HepG2 (cell line): ENCODE results near the gene LRRC39. TPM values are rescaled to one million over a fixed set of nuclear protein-coding genes. Genes with fewer than 3 reads are reported as not detected.

Source experiments
- ATAC-seq: fragments of 200-7000 bp; cut with Tn5 transposase; 3 replicates; pipeline ENCODE4 v1.9.1; 2020; ENCODE audit warnings: mild to moderate bottlenecking, moderate library complexity
- BruUV-seq: library from RNA; stranded (reverse); fragments of 400-500 nt; replicated peaks from 2 replicates; lab custom pipeline; 2021; lab: Mats Ljungman, UMichigan
- CTCF ChIA-PET: fragments of 300-600 bp; formaldehyde crosslinking; extraction: SDS; loops from one replicate; lab custom pipeline; 2021; ENCODE audit warnings: low total read pairs, inconsistent platforms, low intra/inter-chr PET ratio; lab: Yijun Ruan, JAX
- POLR2A ChIA-PET: fragments of 350-600 bp; sonication (Branson Sonifier 250); formaldehyde crosslinking; loops from one replicate; lab custom pipeline; 2020; ENCODE audit warnings: antibody characterized with exemption, inconsistent platforms; lab: Yijun Ruan, JAX
- DNase-seq: peaks from one replicate; pipeline ENCODE4 v3.0.0-alpha.2; 2015; ENCODE audit warnings: low spot score
- FAIRE-seq: peaks from 3 replicates; lab custom pipeline; 2011; peaks lifted over from hg19 to GRCh38; lab: Jason Lieb, UNC
- H2AFZ ChIP-seq: one replicate; pipeline ENCODE4 v1.6.1; 2011; ENCODE audit warnings: low read length, inconsistent platforms
- H3K27ac ChIP-seq: fragments of 300-600 bp; 3 replicates; pipeline ENCODE4 v1.8.0; 2011; ENCODE audit warnings: mixed run types, mild to moderate bottlenecking, mixed read lengths, low read length, inconsistent platforms; ENCODE audit not compliant: insufficient read depth; ENCODE audit errors: extremely low read length
- H3K27me3 ChIP-seq, 2 experiments: fragments of 200-600 bp in 1 of 2; 2 replicates in 1 of 2; 3 replicates in 1 of 2; pipeline versions ENCODE4 v1.6.0 to v1.8.0; 2011; ENCODE audit warnings: low read length in 2 of 2, mild to moderate bottlenecking in 2 of 2, moderate library complexity in 2 of 2, inconsistent platforms in 1 of 2; ENCODE audit not compliant: insufficient read depth in 2 of 2, control insufficient read depth in 1 of 2
- H3K36me3 ChIP-seq, 2 experiments: fragments of 200-600 bp in 1 of 2; replicated peaks in 1 of 2; 2 replicates in 1 of 2; 3 replicates in 1 of 2; pipeline versions ENCODE4 v1.5.1 to v1.8.0; 2011; ENCODE audit warnings: low read length in 2 of 2, inconsistent platforms in 1 of 2; ENCODE audit not compliant: insufficient read depth in 2 of 2, control insufficient read depth in 1 of 2
- H3K4me1 ChIP-seq: 2 replicates; pipeline ENCODE4 v1.5.1; 2012; ENCODE audit warnings: low read length, inconsistent platforms; ENCODE audit not compliant: insufficient read depth
- H3K4me2 ChIP-seq: 2 replicates; pipeline ENCODE4 v1.6.0; 2011; ENCODE audit warnings: low read depth, low read length, inconsistent platforms
- H3K4me3 ChIP-seq, 3 experiments: fragments of 200-600 bp in 1 of 3; sonication (generic), shearing (Covaris generic) in 1 of 3; replicated peaks in 1 of 3; 2 replicates each; pipeline ENCODE4 v1.5.1; 2011 to 2016; ENCODE audit warnings: low read length in 3 of 3, inconsistent platforms in 2 of 3, low read depth in 2 of 3, mild to moderate bottlenecking in 2 of 3, control low read depth in 1 of 3, mixed read lengths in 1 of 3; ENCODE audit not compliant: insufficient read depth in 1 of 3
- H3K79me2 ChIP-seq: one replicate; pipeline ENCODE4 v1.6.1; 2011; ENCODE audit warnings: low read length, inconsistent platforms; ENCODE audit not compliant: insufficient read depth
- H3K9ac ChIP-seq: 2 replicates; pipeline ENCODE4 v1.6.0; 2011; ENCODE audit warnings: mild to moderate bottlenecking, low read depth, low read length, inconsistent platforms; ENCODE audit not compliant: insufficient read depth
- H3K9me3 ChIP-seq: 2 replicates; pipeline ENCODE4 v1.5.1; 2012; ENCODE audit warnings: mild to moderate bottlenecking, low read length
- H4K20me1 ChIP-seq: 2 replicates; pipeline ENCODE4 v1.6.0; 2011; ENCODE audit warnings: inconsistent platforms, mild to moderate bottlenecking, low read length, moderate library complexity; ENCODE audit not compliant: insufficient read depth
- ASH2L ChIP-seq: fragments of 300-600, 200-600 bp; sonication (generic); IDR thresholded peaks from 2 replicates; pipeline ENCODE4 v1.7.0; 2017; ENCODE audit warnings: low read depth, mild to moderate bottlenecking, moderate library complexity, mixed read lengths, low read length; ENCODE audit not compliant: insufficient read length
- EHMT2 ChIP-seq: fragments of 200-600 bp; sonication (generic); IDR thresholded peaks from 2 replicates; pipeline ENCODE4 v1.7.0; 2017; ENCODE audit warnings: antibody characterized with exemption, low read depth, low read length, borderline replicate concordance
- ELK4 ChIP-seq: sonication (generic); formaldehyde crosslinking; IDR thresholded peaks from 2 replicates; pipeline ENCODE4 v1.9.0; 2021; ENCODE audit warnings: missing genetic modification reagents, borderline replicate concordance
- FOXA1 ChIP-seq, 2 experiments: fragments of 450-650 bp in 1 of 2; sonication (generic) in 1 of 2; formaldehyde crosslinking in 1 of 2; IDR thresholded peaks; 2 replicates each; pipeline versions ENCODE4 v1.4.0 to v1.6.1; 2016 to 2020; ENCODE audit warnings: missing genetic modification reagents in 1 of 2
- GMEB2 ChIP-seq: IDR thresholded peaks from 2 replicates; pipeline ENCODE4 v1.6.1; 2016; ENCODE audit warnings: missing biosample characterization, missing genetic modification reagents, low read depth
- HES4 ChIP-seq: sonication (generic); formaldehyde crosslinking; IDR thresholded peaks from 2 replicates; pipeline ENCODE4 v1.9.0; 2021; ENCODE audit warnings: mild to moderate bottlenecking, missing genetic modification reagents, borderline replicate concordance
- HOXA3 ChIP-seq: sonication (generic); formaldehyde crosslinking; IDR thresholded peaks from 2 replicates; pipeline ENCODE4 v1.5.0; 2020; ENCODE audit warnings: missing genetic modification reagents
- ISL2 ChIP-seq: sonication (generic); formaldehyde crosslinking; IDR thresholded peaks from 2 replicates; pipeline ENCODE4 v1.5.0; 2020; ENCODE audit warnings: missing genetic modification reagents
- RFX3 ChIP-seq: IDR thresholded peaks from 2 replicates; pipeline ENCODE4 v1.6.1; 2016; ENCODE audit warnings: missing biosample characterization, missing genetic modification reagents
- RXRB ChIP-seq: IDR thresholded peaks from 2 replicates; pipeline ENCODE4 v1.6.1; 2016; ENCODE audit warnings: borderline replicate concordance, missing genetic modification reagents, missing compliant biosample characterization
- SAFB2 ChIP-seq: sonication (generic); formaldehyde crosslinking; IDR thresholded peaks from 2 replicates; pipeline ENCODE4 v1.5.1; 2020; ENCODE audit warnings: missing genetic modification reagents, low read depth, mild to moderate bottlenecking, borderline replicate concordance
- ZFX ChIP-seq: sonication (generic); formaldehyde crosslinking; IDR thresholded peaks from 2 replicates; pipeline ENCODE4 v1.4.0; 2020; ENCODE audit warnings: mild to moderate bottlenecking, low read depth, missing genetic modification reagents, moderate library complexity
- ZNF121 ChIP-seq: sonication (generic); formaldehyde crosslinking; IDR thresholded peaks from 2 replicates; pipeline ENCODE4 v1.5.0; 2020; ENCODE audit warnings: mild to moderate bottlenecking, missing genetic modification reagents
- ZNF788 ChIP-seq: sonication (generic); formaldehyde crosslinking; IDR thresholded peaks from 2 replicates; pipeline ENCODE4 v1.5.0; 2020; ENCODE audit warnings: mild to moderate bottlenecking, missing genetic modification reagents, borderline replicate concordance
- WGBS: methylation state at CpG from one replicate; pipeline ENCODE4 v1.1.6; 2017; ENCODE audit warnings: low lambda C conversion rate; 5-methylcytosine and 5-hydroxymethylcytosine counted together
- in situ Hi-C: cut with HindIII; loops from 2 replicates; pipeline ENCODE4 v1.10.0; 2017; ENCODE audit warnings: low pct_unique_long_range_greater_than_20kb; ENCODE audit not compliant: extremely low pct_ligation_motif_present
- intact Hi-C: fragments of 100-400 bp; cut with micrococcal nuclease; formaldehyde crosslinking; loops from one replicate; pipeline ENCODE4 v1.10.0; 2022; ENCODE audit not compliant: unreplicated experiment
- polyA plus RNA-seq, 8 experiments: library from polyadenylated mRNA; depleted of rRNA in 3 of 8; stranded (reverse) in 7 of 8; unstranded in 1 of 8; fragments of >200 nt; fragmentation: Illumina TruSeq in 4 of 8; extraction: Trizol in 4 of 8; gene quantifications; 2 replicates each; pipeline versions ENCODE4 v1.2.1 to v1.2.3, GENCODE V29; 2011 to 2016; ENCODE audit warnings: low read depth in 4 of 8, missing spikeins in 1 of 8, mixed read lengths in 1 of 8; ENCODE audit not compliant: insufficient read depth in 1 of 8
- total RNA-seq, 5 experiments: library from RNA; depleted of rRNA; stranded (reverse); fragments of >200 nt; fragmentation: Illumina TruSeq; extraction: Trizol; gene quantifications; 2 replicates each; pipeline ENCODE4 v1.2.3, GENCODE V29; 2016; ENCODE audit warnings: low read depth in 1 of 5
- TF ChIP-seq, protein P1 (sequence below): sonication (generic); formaldehyde crosslinking; IDR thresholded peaks from 2 replicates; pipeline ENCODE4 v1.5.0; 2020; ENCODE audit warnings: missing genetic modification reagents
- TF ChIP-seq, protein P2 (sequence below): IDR thresholded peaks from 2 replicates; pipeline ENCODE4 v1.6.1; 2016; ENCODE audit warnings: missing genetic modification reagents, missing compliant biosample characterization

Gene LRRC39
- total and polyA plus RNA-seq, 2 of the 13 experiments (the other 11 are each of a cell fraction or from before 2014, with no cell fraction given), result 0.07 to 0.32 TPM

GRCh38 chr1:100141192-100141591 lies 36.9 kb downstream of the LRRC39 start:
- no peak for ATAC-seq
- H3K36me3 ChIP-seq, result peaks cover 20 to 74% of the 10 kb centered on the region in 2 experiments
- no peak overlapping the region for H2AFZ ChIP-seq
- no peak for DNase-seq
- WGBS, result 95% methylated on average over 4 of the region's 4 CpGs
- FAIRE-seq, result no peak
- no peak overlapping the region for H3K9ac ChIP-seq
- intact Hi-C loops (no loop called here), in situ Hi-C loops (no loop called here)
- ChIA-PET POLR2A (no interaction called here), CTCF (no interaction called here)
- H3K27ac ChIP-seq, result no peak overlapping the region
- no peaks in the 10 kb centered on the region for H3K4me1 ChIP-seq
- TF ChIP-seq SAFB2, result no peak
- TF ChIP-seq ISL2, result no peak
- no peak for TF ChIP-seq HES4 (CRISPR knock-in tag)
- no peak for TF ChIP-seq EHMT2
- TF ChIP-seq ZNF788, result no peak
- TF ChIP-seq RFX3 (CRISPR knock-in tag), result no peak
- TF ChIP-seq ELK4 (CRISPR knock-in tag), result no peak
- TF ChIP-seq ZNF121 (CRISPR knock-in tag), result no peak
- no peak for TF ChIP-seq GMEB2 (CRISPR knock-in tag)
- TF ChIP-seq, protein P1, sequence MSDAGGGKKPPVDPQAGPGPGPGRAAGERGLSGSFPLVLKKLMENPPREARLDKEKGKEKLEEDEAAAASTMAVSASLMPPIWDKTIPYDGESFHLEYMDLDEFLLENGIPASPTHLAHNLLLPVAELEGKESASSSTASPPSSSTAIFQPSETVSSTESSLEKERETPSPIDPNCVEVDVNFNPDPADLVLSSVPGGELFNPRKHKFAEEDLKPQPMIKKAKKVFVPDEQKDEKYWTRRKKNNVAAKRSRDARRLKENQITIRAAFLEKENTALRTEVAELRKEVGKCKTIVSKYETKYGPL (CRISPR knock-in tag), result no peak
- no peak for TF ChIP-seq ZFX (CRISPR knock-in tag)
- no peak for TF ChIP-seq ASH2L
- TF ChIP-seq, protein P2, sequence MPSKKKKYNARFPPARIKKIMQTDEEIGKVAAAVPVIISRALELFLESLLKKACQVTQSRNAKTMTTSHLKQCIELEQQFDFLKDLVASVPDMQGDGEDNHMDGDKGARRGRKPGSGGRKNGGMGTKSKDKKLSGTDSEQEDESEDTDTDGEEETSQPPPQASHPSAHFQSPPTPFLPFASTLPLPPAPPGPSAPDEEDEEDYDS (CRISPR knock-in tag), result no peak
- TF ChIP-seq FOXA1 (IDR thresholded peaks at IDR 0.05), result no peak
- no peak for TF ChIP-seq FOXA1 (CRISPR knock-in tag; IDR thresholded peaks at IDR 0.05)
- no peak for TF ChIP-seq RXRB (CRISPR knock-in tag)
- TF ChIP-seq HOXA3 (CRISPR knock-in tag), result no peak
- H3K4me2 ChIP-seq, result no peak overlapping the region
- no peaks in the 10 kb centered on the region for H3K79me2 ChIP-seq
- no peaks in the 10 kb centered on the region for H3K9me3 ChIP-seq
- H3K4me3 ChIP-seq, result no peak overlapping the region
- H4K20me1 ChIP-seq, result no peaks in the 10 kb centered on the region
- H3K27me3 ChIP-seq, result no peaks in the 10 kb centered on the region
- no TSS peak for BruUV-seq
